ENCODE data around the gene EIF2D. TPM values are rescaled to one million over a fixed set of nuclear protein-coding genes. Genes with fewer than 3 reads are reported as not detected.

The EIF2D gene
- total and polyA plus RNA-seq, 2 of the 4 experiments (the other 2 are of a cell fraction), result 64.3 to 69.4 TPM

GRCh38 chr1:206570529-206570928 is 41.7 kb downstream of the EIF2D start:
- no peak overlapping the region for H2BK120ac ChIP-seq (ENCODE audit: low read depth, low read length)
- no peak overlapping the region for H3K23ac ChIP-seq (ENCODE audit: low read depth, low read length)
- WGBS, 2 experiments (ENCODE audit: extremely low coverage in 2 of 2, insufficient read length in 1 of 2), result 100% methylated on average over 2 of the region's 3 CpGs; no CpG with 5 or more reads in 1 of the 2 experiments
- in situ Hi-C loops (cut with MboI; ENCODE audit: low sequenced_read_pairs) (no loop called here), dilution Hi-C loops (cut with HindIII; ENCODE audit: low sequenced_read_pairs, unreplicated experiment) (no loop called here), intact Hi-C loops (cut with micrococcal nuclease) (no loop called here)
- peaks cover 3% of the 10 kb centered on the region; the same call in 1 of the 2 replicates for H4K20me1 ChIP-seq (ENCODE audit: insufficient read depth, low read length)
- H3K4me2 ChIP-seq (ENCODE audit: low read depth, low read length), result no peak overlapping the region
- no peaks in the 10 kb centered on the region for H3K9me3 ChIP-seq (ENCODE audit: control insufficient read depth, insufficient read depth, low read length)
- no peak overlapping the region for H3K18ac ChIP-seq (ENCODE audit: low read depth, low read length)
- ATAC-seq (ENCODE audit: low read depth), result no peak
- H3K27ac ChIP-seq (ENCODE audit: insufficient read depth, low read length), result no peak overlapping the region
- peaks cover 1% of the 10 kb centered on the region; the same call in 1 of the 2 replicates for H3K4me1 ChIP-seq (ENCODE audit: control insufficient read depth, insufficient read depth, low read length)
- H3K14ac ChIP-seq (replicated peaks; ENCODE audit: low read depth, low read length), result no peak overlapping the region
- no peak overlapping the region for H4K8ac ChIP-seq (ENCODE audit: low read depth in 2 of 2, low read length in 2 of 2)
- H3K4me3 ChIP-seq (ENCODE audit: insufficient read depth, low read depth, low read length), result no peak overlapping the region
- no peak overlapping the region for H2BK5ac ChIP-seq (ENCODE audit: low read depth, low read length, poor library complexity, severe bottlenecking)
- no peak overlapping the region for H2BK20ac ChIP-seq (ENCODE audit: low read depth, low read length)
- H3K56ac ChIP-seq (ENCODE audit: extremely low read depth, insufficient read depth, low read length), result no peak overlapping the region
- H4K91ac ChIP-seq (ENCODE audit: insufficient read depth, low read depth, low read length), result no peak overlapping the region
- no peaks in the 10 kb centered on the region for H3K79me1 ChIP-seq (ENCODE audit: low read depth in 1 of 2, low read length in 2 of 2)
- no peak overlapping the region for H2BK15ac ChIP-seq (ENCODE audit: low read depth, low read length)
- BruUV-seq (replicated peaks), result no TSS peak
- H3K9ac ChIP-seq (ENCODE audit: low read depth, low read length), result no peak overlapping the region
- H3K27me3 ChIP-seq (ENCODE audit: control insufficient read depth, insufficient read depth, low read length), result peaks cover 2% of the 10 kb centered on the region; the same call in 1 of the 2 replicates
- no peaks in the 10 kb centered on the region for H3K36me3 ChIP-seq (ENCODE audit: control insufficient read depth, insufficient read depth, low read length)
- TF ChIP-seq CHD1 (IDR thresholded peaks at IDR 0.05; ENCODE audit: low read depth, low read length), result no peak
- no peak for TF ChIP-seq RAD21 (IDR thresholded peaks at IDR 0.05; ENCODE audit: low read length)
- TF ChIP-seq MAFK (IDR thresholded peaks at IDR 0.05; ENCODE audit: low read depth, low read length), result no peak
- no peak for TF ChIP-seq POLR2A (IDR thresholded peaks at IDR 0.05; ENCODE audit: low read depth, low read length)
- TF ChIP-seq CTCF (conservative IDR thresholded peaks at IDR 0.05; ENCODE audit: low read depth, low read length), result no peak
- no peak for TF ChIP-seq NFE2L2 (IDR thresholded peaks at IDR 0.05; ENCODE audit: low read depth, low read length)
- no peak for TF ChIP-seq MAZ (IDR thresholded peaks at IDR 0.05; ENCODE audit: borderline replicate concordance, low read depth, low read length)
- TF ChIP-seq BHLHE40 (IDR thresholded peaks at IDR 0.05; ENCODE audit: low read depth, low read length), result no peak
- no peak for TF ChIP-seq USF2 (IDR thresholded peaks at IDR 0.05; ENCODE audit: low read depth, low read length)
- TF ChIP-seq MXI1 (IDR thresholded peaks at IDR 0.05; ENCODE audit: borderline replicate concordance, low read depth, low read length), result no peak
- no peak for TF ChIP-seq SMC3 (IDR thresholded peaks at IDR 0.05; ENCODE audit: low read depth, low read length)
- DNase-seq, result no peak
- no peak overlapping the region for H4K5ac ChIP-seq (ENCODE audit: low read depth, low read length)
- ChIA-PET POLR2A (ENCODE audit: unreplicated experiment) (no interaction called here), CTCF (interaction anchor here (0.9 to 1.0 kb wide), 2 partner anchors 13 to 80 kb away, joined by 3 read pairs; no protein-coding TSS in a partner anchor)
- H2AK9ac ChIP-seq (replicated peaks; ENCODE audit: low read depth, low read length, poor library complexity), result no peak overlapping the region
- 0 out of 2 replicates have a peak, but pooled peaks cover 5% of the 10 kb centered on the region for H3K9me1 ChIP-seq (ENCODE audit: insufficient read depth, low read length)
- no peak overlapping the region for H2AK5ac ChIP-seq (ENCODE audit: low read depth, low read length)
- no peak overlapping the region for H2AFZ ChIP-seq (replicated peaks; ENCODE audit: low read length, poor library complexity)
- H3K4ac ChIP-seq (ENCODE audit: low read depth, low read length), result no peak overlapping the region
